ENCODE results near the gene KREMEN2.

GRCh38 chr16:2925951-2926649 lies 38.0 kb upstream of the KREMEN2 start:
- no peak for TF ChIP-seq CTCF (IDR thresholded peaks at IDR 0.05; ENCODE audit: poor library complexity)
- TF ChIP-seq EZH2phosphoT487 (IDR thresholded peaks at IDR 0.05; ENCODE audit: low read depth, severe bottlenecking, unreplicated experiment), result no peak
- no peak for TF ChIP-seq EZH2 (IDR thresholded peaks at IDR 0.05; ENCODE audit: borderline replicate concordance)
